Stimulated activated CD8-positive, alpha-beta memory T cell treated with anti-CD3 and anti-CD28 coated beads, Interleukin-12 subunit alpha, Interleukin-12 subunit beta, amount 100 ng/mL, for 1 hour (primary cell): ENCODE measurements around the gene COQ6.
"Not testable (repeated sequence)": the region's sequence is repeated elsewhere in the genome, so short reads cannot be mapped to it uniquely, and the experiment has no call there.

Source experiments
- DNase-seq: peaks from one replicate; pipeline ENCODE4 v3.0.0-alpha.2; 2020; ENCODE audit warnings: low read depth

COQ6 gene

DNA sequence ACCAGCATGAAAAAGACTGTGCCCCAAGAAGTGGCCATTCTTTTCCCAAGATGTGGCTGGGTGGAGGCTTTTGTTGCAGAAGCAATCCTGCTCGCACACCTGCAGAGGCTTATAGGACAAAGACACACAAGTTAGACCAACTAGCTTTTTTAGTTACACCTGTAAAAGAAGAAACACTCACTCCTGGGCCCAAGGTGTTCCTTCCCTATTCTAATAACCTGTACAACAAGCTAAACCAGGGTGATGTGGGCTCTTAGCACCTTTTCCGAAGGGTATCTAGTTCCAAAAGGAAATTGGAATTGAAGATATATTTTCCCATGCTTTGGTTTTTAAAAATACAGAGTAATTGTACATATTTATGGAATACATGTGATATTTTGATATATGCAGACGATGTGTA is 38.0 kb downstream of the COQ6 start:
- no peak for DNase-seq

DNA sequence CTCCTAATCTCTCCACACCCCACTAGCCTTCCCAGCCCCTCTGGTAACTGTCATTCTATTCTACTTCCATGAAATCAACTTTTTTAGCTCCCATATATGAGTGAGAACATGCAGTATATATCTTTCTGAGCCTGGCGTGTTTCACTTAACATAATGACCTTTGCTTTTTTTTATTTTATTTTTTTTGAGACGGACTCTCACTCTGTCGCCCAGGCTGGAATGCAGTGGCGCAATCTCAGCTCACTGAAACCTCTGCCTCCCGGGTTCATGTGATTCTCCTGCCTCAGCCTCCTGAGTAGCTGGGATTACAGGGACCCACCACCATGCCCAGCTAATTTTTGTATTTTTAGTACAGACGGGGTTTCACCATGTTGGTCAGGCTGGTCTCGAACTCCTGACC is 38.6 kb downstream of the COQ6 start:
- DNase-seq = not testable (repeated sequence)

GRCh38 chr14:73991092-73991491 is 41.0 kb downstream of the COQ6 start:
- no peak for DNase-seq

GRCh38 chr14:73994926-73995325 is 44.8 kb downstream of the COQ6 start:
- not testable (repeated sequence) for DNase-seq

GRCh38 chr14:73995977-73996378 is 45.9 kb downstream of the COQ6 start:
- no peak for DNase-seq

GRCh38 chr14:73996731-73997107 is 46.6 kb downstream of the COQ6 start:
- no peak for DNase-seq

DNA sequence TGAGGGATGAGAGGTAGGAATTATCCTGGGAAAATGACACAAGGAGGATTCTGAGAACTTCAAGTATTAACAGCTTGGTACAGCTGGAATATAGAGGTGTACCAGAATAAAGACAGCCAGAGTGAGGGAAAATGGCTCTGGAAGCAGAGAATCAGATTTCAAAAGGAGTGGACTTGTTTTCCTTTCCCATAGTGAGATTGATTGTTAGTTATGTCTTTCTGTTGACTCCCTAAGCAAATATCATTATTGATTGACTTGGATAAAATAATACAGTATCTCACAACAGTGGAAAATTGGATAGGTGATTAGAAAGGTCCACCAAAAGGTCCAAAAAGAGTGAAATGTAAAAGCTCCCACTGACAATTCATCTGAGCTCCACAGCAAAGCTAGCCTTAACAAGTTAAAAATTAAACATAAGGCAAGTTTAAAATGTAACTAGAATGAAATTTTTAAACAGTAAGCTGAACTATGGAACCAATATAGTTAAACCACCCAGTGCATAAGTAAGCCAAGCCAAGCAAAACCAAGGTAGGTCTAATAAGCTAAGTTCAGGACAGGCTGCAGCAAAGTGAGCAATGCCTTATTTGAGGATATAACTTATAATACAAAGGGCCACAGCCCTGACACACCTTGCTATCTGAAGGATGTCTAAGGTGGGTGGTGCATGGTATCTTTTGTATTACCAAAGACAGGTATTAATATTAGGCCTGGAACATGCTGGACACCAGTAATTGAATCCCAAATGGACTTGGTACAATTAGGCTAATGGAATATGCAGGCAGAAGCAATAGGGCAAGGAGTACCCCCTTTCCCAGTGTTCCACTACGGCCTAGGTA is 47.2 kb downstream of the COQ6 start:
- DNase-seq = no peak

GRCh38 chr14:73997944-73998447 is 47.9 kb downstream of the COQ6 start:
- no peak for DNase-seq

GRCh38 chr14:73998726-73999125 is 48.6 kb downstream of the COQ6 start:
- DNase-seq = no peak

DNA sequence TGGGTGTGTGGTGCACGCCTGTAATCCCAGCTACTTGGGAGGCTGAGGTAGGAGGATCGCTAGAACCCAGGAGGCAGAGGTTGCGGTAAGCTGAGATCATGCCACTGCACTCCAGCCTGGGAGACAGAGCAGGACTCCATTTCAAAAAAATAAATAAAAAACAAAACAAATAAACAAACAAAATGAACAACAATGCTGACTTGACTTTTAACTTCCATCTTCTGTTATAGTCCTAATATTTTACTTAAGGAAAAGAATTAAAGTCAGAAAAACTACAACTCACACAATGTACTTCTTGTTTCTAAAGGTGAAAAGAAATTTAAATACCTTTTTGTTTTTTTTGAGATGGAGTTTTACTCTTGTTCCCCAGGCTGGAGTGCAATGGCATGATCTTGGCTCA is 55.6 kb downstream of the COQ6 start:
- DNase-seq = not testable (repeated sequence)

DNA sequence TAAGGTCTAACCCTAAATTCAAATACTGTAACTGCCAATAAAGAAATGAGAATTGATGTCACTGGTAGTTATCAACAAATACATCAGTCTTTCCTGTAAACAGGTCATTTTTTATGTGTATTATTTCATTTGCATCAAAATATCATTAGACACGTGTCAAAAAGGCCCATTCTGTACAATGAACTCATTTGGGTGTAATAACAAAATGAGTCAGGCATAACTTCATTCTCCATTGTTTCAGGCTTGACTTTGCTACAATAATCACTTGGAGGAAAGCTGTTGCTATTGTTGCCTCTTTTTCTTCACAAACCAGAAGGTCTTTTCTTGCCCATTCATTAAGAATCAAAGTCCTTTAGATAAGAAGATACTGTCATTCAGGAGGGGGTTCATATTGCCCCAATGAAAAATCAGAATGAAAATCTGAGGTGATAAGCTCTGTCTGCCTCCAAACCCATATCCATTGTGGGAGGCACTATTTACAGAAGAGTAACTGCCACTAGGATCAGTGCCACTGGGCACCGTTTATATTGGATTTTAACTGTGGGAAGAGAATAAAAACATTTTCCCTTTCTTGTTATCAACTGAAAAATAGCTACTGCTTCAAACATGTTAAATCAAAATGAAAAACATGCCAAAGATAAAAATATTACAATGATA is 58.9 kb downstream of the COQ6 start:
- no peak for DNase-seq
